ENCODE data around the gene DVL2. TPM values are rescaled to one million over a fixed set of nuclear protein-coding genes. Genes with fewer than 3 reads are reported as not detected.

Gene DVL2
- total RNA-seq, 1 experiment from 2014 or later, result 41.3 TPM

- no peaks in the 10 kb centered on the region for H3K27me3 ChIP-seq (replicated peaks; ENCODE audit: control insufficient read depth, insufficient read depth, low read length)
- H3K36me3 ChIP-seq (ENCODE audit: control insufficient read depth, insufficient read depth, low read length), result no peaks in the 10 kb centered on the region
- no TSS peak for BruUV-seq (replicated peaks)
- no peaks in the 10 kb centered on the region for H3K27me3 Mint-ChIP-seq (ENCODE audit: insufficient read depth, unreplicated experiment)
- H3K4me1 Mint-ChIP-seq (ENCODE audit: low read depth, unreplicated experiment), result peaks cover 5% of the 10 kb centered on the region
- H3K9me3 Mint-ChIP-seq (ENCODE audit: unreplicated experiment), result no peaks in the 10 kb centered on the region
- no peak for DNase-seq
- H3K9me3 ChIP-seq, result no peaks in the 10 kb centered on the region
- peaks cover 4% of the 10 kb centered on the region; the same call in 1 of the 2 replicates for H3K4me1 ChIP-seq
- peak overlapping the region; percentile 98 for H3K27ac Mint-ChIP-seq (ENCODE audit: unreplicated experiment)
- H3K36me3 Mint-ChIP-seq (ENCODE audit: insufficient read depth, unreplicated experiment), result peaks cover 30% of the 10 kb centered on the region
- H3K4me3 Mint-ChIP-seq (ENCODE audit: unreplicated experiment), result peak overlapping the region; percentile 80
- TF ChIP-seq CTCF (IDR thresholded peaks at IDR 0.05; ENCODE audit: insufficient read depth in 1 of 2, low read depth in 1 of 2, low read length in 1 of 2, severe bottlenecking in 1 of 2, unreplicated experiment in 1 of 2), result no peak
- no peak overlapping the region for H3K4me3 ChIP-seq (ENCODE audit: low read depth, low read length)
- intact Hi-C loops (cut with micrococcal nuclease; ENCODE audit: unreplicated experiment), result no loop called here
- ChIA-PET POLR2A (interaction anchor here (1.0 kb wide), 1 partner anchor 169 kb away, joined by 3 read pairs; no protein-coding TSS in a partner anchor), CTCF (interaction anchor here (0.7 to 2.9 kb wide), 2 partner anchors 170 to 179 kb away, joined by 3 to 13 read pairs; partner anchors contain the start of gene PLSCR3)
Measured at GRCh38 chr17:7215136-7215638, 19.1 kb downstream of the DVL2 start.

DNA sequence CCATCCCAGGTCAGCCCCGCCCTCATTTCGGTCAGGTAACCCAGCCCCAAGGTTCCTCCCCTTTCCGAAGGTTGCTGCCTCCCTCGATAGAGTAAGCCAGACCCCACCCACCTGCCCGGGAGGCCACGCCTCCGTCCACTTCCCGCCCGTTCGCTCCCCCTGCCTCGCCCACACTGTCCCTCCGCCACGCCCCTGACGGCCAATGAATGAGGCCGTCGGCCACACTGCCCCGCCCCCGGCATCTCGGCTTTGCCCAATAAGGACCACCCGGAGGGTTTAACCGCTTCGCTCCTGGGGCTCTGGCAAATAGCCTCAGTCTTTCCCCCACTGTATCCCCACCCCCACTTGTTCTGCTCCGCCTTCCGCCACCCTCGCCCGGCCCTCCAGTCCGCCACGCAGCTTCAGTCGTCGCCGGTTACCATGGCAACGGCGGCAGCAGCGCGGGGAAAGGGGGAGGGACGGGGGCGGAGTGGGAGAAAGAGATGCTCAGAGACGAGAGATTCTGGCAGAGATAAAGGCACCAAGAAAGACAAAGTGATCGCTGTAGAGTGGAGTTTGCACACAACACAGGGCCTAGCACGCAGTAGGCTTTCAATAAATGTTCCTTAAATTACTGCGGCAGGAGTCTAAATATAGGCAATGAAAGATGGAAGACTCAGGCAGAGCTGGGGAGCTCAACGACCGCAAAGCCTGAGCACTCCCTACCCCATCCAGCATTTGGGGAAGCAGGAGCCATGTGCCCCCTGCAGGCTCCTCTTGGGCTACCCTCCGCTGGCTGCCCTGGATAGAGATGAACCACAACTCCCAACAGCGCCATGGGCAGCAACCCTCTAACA lies 19.8 kb downstream of the DVL2 start:
- BruUV-seq (replicated peaks), result no TSS peak
- Histone ChIP-seq H3K36me3 (ENCODE audit: control insufficient read depth, insufficient read depth, low read length) (no peaks in the 10 kb centered on the region), H3K4me1 (peaks cover 4% of the 10 kb centered on the region; the same call in 1 of the 2 replicates), H3K27me3 (replicated peaks; ENCODE audit: control insufficient read depth, insufficient read depth, low read length) (no peaks in the 10 kb centered on the region), H3K9me3 (no peaks in the 10 kb centered on the region), H3K4me3 (ENCODE audit: low read depth, low read length) (peak overlapping the region; percentile 36)
- CTCF ChIA-PET, result interaction anchor here (0.5 to 2.9 kb wide), 7 partner anchors 24 to 180 kb away, joined by 3 to 13 read pairs (median 3); partner anchors contain the start of genes PLSCR3 and SLC16A13
- intact Hi-C loops (cut with micrococcal nuclease; ENCODE audit: unreplicated experiment), result no loop called here
- POLR2A ChIA-PET, result interaction anchor here (0.6 to 1.0 kb wide), 3 partner anchors 47 to 1745 kb away, joined by 3 to 7 read pairs (median 4); no protein-coding TSS in a partner anchor
- H3K27ac Mint-ChIP-seq (ENCODE audit: unreplicated experiment), result peak overlapping the region; percentile 98
- H3K4me1 Mint-ChIP-seq (ENCODE audit: low read depth, unreplicated experiment), result peaks cover 3% of the 10 kb centered on the region
- TF ChIP-seq CTCF (IDR thresholded peaks at IDR 0.05; ENCODE audit: insufficient read depth in 1 of 2, low read depth in 1 of 2, low read length in 1 of 2, severe bottlenecking in 1 of 2, unreplicated experiment in 1 of 2), result peak; percentile 19 to 40
- peak; percentile 96 to 97 for DNase-seq
- no peaks in the 10 kb centered on the region for H3K27me3 Mint-ChIP-seq (ENCODE audit: insufficient read depth, unreplicated experiment)
- no peaks in the 10 kb centered on the region for H3K9me3 Mint-ChIP-seq (ENCODE audit: unreplicated experiment)
- H3K36me3 Mint-ChIP-seq (ENCODE audit: insufficient read depth, unreplicated experiment), result peaks cover 24% of the 10 kb centered on the region
- H3K4me3 Mint-ChIP-seq (ENCODE audit: unreplicated experiment), result peak overlapping the region; percentile 80

GRCh38 chr17:7213895-7214299 lies 20.4 kb downstream of the DVL2 start:
- Histone ChIP-seq H3K9me3 (no peaks in the 10 kb centered on the region), H3K4me3 (ENCODE audit: low read depth, low read length) (peak overlapping the region; percentile 22), H3K27me3 (replicated peaks; ENCODE audit: control insufficient read depth, insufficient read depth, low read length) (no peaks in the 10 kb centered on the region), H3K4me1 (peaks cover 4% of the 10 kb centered on the region; the same call in 1 of the 2 replicates), H3K36me3 (ENCODE audit: control insufficient read depth, insufficient read depth, low read length) (no peaks in the 10 kb centered on the region)
- Mint-ChIP-seq H3K36me3 (ENCODE audit: insufficient read depth, unreplicated experiment) (peaks cover 20% of the 10 kb centered on the region), H3K27me3 (ENCODE audit: insufficient read depth, unreplicated experiment) (no peaks in the 10 kb centered on the region), H3K4me3 (ENCODE audit: unreplicated experiment) (peak overlapping the region; percentile 80), H3K4me1 (ENCODE audit: low read depth, unreplicated experiment) (no peaks in the 10 kb centered on the region), H3K9me3 (ENCODE audit: unreplicated experiment) (no peaks in the 10 kb centered on the region), H3K27ac (ENCODE audit: unreplicated experiment) (peak overlapping the region; percentile 98)
- ChIA-PET POLR2A (interaction anchor here (0.6 to 0.8 kb wide), 2 partner anchors 48 to 1745 kb away, joined by 4 to 7 read pairs; no protein-coding TSS in a partner anchor), CTCF (interaction anchor here (0.8 to 2.9 kb wide), 5 partner anchors 23 to 178 kb away, joined by 3 to 13 read pairs (median 4); partner anchors contain the start of gene SLC16A13)
- TF ChIP-seq CTCF (IDR thresholded peaks at IDR 0.05; ENCODE audit: insufficient read depth in 1 of 2, low read depth in 1 of 2, low read length in 1 of 2, severe bottlenecking in 1 of 2, unreplicated experiment in 1 of 2), result peak in 1 of 2 experiments; percentile 42
- peak; percentile 76 to 83 for DNase-seq
- BruUV-seq (replicated peaks), result no TSS peak
- intact Hi-C loops (cut with micrococcal nuclease; ENCODE audit: unreplicated experiment), result no loop called here

All from Caco-2 (cell line).